ENCODE results near the gene RELN. TPM values are rescaled to one million over a fixed set of nuclear protein-coding genes. Genes with fewer than 3 reads are reported as not detected.
"Not testable (repeated sequence)": the region's sequence is repeated elsewhere in the genome, so short reads cannot be mapped to it uniquely, and the experiment has no call there.

Gene RELN
- total RNA-seq, 2 donors from 2014 or later = 2.6 to 3.0 TPM

DNA sequence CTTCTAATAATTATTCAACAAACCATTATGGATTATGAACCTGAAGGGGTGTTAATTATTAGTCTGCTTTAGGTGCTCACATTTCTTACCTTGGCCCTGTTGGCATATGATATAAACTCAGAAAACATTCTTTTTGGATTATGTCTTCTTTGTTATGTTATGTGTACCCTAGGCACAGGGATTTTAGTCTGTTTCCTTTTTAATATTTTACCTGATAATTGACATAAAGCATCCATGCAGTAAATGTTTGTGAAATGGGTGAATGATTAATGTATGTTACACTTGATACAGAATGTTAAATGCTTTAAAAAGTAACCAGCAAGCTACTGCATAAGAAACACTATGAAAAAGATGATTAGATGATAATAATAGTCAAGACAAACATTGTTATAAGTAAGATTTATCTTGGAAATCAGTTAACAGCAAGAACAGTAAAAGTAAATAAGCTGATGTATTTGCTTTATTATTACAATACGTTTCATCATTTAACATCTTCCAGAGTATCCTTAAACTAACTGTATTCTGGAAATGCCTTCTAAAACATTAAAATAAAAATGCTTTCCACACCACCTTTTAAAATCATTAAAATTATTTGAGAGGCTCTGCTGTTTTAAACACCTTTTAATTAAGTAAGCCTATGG lies 204.7 kb downstream of the RELN start:
- DNase-seq (ENCODE audit: low spot score) = no peak
- Histone ChIP-seq H3K27me3 (replicated peaks; ENCODE audit: insufficient read depth) (no peaks in the 10 kb centered on the region), H3K36me3 (no peaks in the 10 kb centered on the region), H3K4me1 (replicated peaks) (no peaks in the 10 kb centered on the region), H3K9me3 (no peaks in the 10 kb centered on the region), H3K27ac (no peak overlapping the region), H3K4me3 (no peak overlapping the region)
- TF ChIP-seq, protein P1, sequence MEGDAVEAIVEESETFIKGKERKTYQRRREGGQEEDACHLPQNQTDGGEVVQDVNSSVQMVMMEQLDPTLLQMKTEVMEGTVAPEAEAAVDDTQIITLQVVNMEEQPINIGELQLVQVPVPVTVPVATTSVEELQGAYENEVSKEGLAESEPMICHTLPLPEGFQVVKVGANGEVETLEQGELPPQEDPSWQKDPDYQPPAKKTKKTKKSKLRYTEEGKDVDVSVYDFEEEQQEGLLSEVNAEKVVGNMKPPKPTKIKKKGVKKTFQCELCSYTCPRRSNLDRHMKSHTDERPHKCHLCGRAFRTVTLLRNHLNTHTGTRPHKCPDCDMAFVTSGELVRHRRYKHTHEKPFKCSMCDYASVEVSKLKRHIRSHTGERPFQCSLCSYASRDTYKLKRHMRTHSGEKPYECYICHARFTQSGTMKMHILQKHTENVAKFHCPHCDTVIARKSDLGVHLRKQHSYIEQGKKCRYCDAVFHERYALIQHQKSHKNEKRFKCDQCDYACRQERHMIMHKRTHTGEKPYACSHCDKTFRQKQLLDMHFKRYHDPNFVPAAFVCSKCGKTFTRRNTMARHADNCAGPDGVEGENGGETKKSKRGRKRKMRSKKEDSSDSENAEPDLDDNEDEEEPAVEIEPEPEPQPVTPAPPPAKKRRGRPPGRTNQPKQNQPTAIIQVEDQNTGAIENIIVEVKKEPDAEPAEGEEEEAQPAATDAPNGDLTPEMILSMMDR (IDR thresholded peaks at IDR 0.05) = no peak
- no peak for TF ChIP-seq POLR2A (IDR thresholded peaks at IDR 0.05)
- no peak for TF ChIP-seq POLR2AphosphoS5 (IDR thresholded peaks at IDR 0.05)
- intact Hi-C loops (cut with DNase I) = no loop called here
- 20% methylated on average over 1 of the region's 1 CpG for WGBS

DNA sequence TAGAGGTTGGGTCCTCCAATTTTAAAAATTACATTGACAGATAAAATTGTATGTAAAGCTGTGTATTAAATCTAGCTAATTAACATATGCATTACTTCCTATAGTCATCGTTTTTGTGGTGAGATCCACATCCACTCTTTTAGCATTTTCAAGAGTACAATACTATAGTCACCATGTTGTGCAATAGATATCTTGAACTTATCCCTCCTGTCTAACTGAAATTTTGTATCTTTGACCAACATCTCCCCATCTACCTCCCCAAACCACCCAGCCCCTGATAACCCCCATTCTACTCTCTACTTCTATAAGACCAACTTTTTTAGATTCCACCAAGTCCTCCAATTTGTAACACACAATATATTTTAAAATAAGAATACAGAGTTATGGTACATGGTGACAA lies 208.0 kb downstream of the RELN start:
- TF ChIP-seq, protein P1 (IDR thresholded peaks at IDR 0.05) = no peak
- TF ChIP-seq POLR2AphosphoS5 (IDR thresholded peaks at IDR 0.05) (no peak), POLR2A (IDR thresholded peaks at IDR 0.05) (no peak)
- no peaks in the 10 kb centered on the region for H3K4me1 ChIP-seq (replicated peaks)
- H3K36me3 ChIP-seq = no peaks in the 10 kb centered on the region
- H3K4me3 ChIP-seq = no peak overlapping the region
- intact Hi-C loops (cut with DNase I) = no loop called here
- 84% methylated on average over 1 of the region's 1 CpG for WGBS
- no peak for DNase-seq (ENCODE audit: low spot score)
- H3K27ac ChIP-seq = no peak overlapping the region
- H3K9me3 ChIP-seq = no peaks in the 10 kb centered on the region
- H3K27me3 ChIP-seq (replicated peaks; ENCODE audit: insufficient read depth) = no peaks in the 10 kb centered on the region

- DNase-seq (ENCODE audit: low spot score); H3K36me3 ChIP-seq; H3K4me3 ChIP-seq; H3K4me1 ChIP-seq (replicated peaks); H3K27me3 ChIP-seq (replicated peaks; ENCODE audit: insufficient read depth); intact Hi-C loops (cut with DNase I); H3K9me3 ChIP-seq; H3K27ac ChIP-seq: not testable (repeated sequence)
- WGBS = 93% methylated on average over 2 of the region's 2 CpGs
These were observed 208.9 kb downstream of the RELN start for GRCh38 chr7:103780561-103780960.

DNA sequence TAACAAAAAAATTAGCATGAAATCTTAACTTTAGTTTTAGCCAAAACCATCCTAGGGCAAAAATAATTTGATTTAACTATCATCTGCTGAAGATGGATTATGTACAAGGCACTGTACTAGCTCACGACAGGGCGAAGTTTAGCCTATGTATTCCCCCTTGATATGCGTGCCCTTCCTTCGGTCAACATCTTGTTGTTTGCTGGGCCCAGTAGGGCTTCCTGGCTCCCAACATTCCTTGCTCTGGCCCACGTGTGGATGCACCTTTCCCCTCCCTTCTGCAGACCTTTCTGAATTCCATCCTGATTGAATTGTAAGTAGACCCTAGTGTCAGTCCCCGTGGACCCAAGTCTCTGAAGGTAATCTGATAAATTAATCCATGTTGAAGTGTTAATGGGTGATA lies 212.0 kb downstream of the RELN start:
- Histone ChIP-seq H3K4me1 (replicated peaks) (no peaks in the 10 kb centered on the region), H3K4me3 (no peak overlapping the region), H3K9me3 (no peaks in the 10 kb centered on the region), H3K27me3 (replicated peaks; ENCODE audit: insufficient read depth) (no peaks in the 10 kb centered on the region), H3K27ac (no peak overlapping the region), H3K36me3 (no peaks in the 10 kb centered on the region)
- intact Hi-C loops (cut with DNase I) = no loop called here
- 60% methylated on average over 6 of the region's 6 CpGs for WGBS
- TF ChIP-seq POLR2A (IDR thresholded peaks at IDR 0.05) (no peak), POLR2AphosphoS5 (IDR thresholded peaks at IDR 0.05) (no peak)
- TF ChIP-seq, protein P1 (IDR thresholded peaks at IDR 0.05) = no peak
- no peak for DNase-seq (ENCODE audit: low spot score)

- Histone ChIP-seq H3K4me1 (replicated peaks) (no peaks in the 10 kb centered on the region), H3K27ac (no peak overlapping the region), H3K27me3 (replicated peaks; ENCODE audit: insufficient read depth) (no peaks in the 10 kb centered on the region), H3K4me3 (no peak overlapping the region), H3K36me3 (no peaks in the 10 kb centered on the region), H3K9me3 (no peaks in the 10 kb centered on the region)
- DNase-seq (ENCODE audit: low spot score) = no peak
- intact Hi-C loops (cut with DNase I) = no loop called here
- TF ChIP-seq POLR2AphosphoS5 (IDR thresholded peaks at IDR 0.05) = no peak
- TF ChIP-seq, protein P1 (IDR thresholded peaks at IDR 0.05) = no peak
- TF ChIP-seq POLR2A (IDR thresholded peaks at IDR 0.05) = no peak
- 94% methylated on average over 7 of the region's 7 CpGs for WGBS
These were observed 215.7 kb downstream of the RELN start for GRCh38 chr7:103773726-103774125.
